CD14-positive monocyte (primary cell): ENCODE data around the gene SLC4A11. TPM values are rescaled to one million over a fixed set of nuclear protein-coding genes. Genes with fewer than 3 reads are reported as not detected.

Experiments
- DNase-seq, 3 donors: peaks; one replicate each; pipeline ENCODE4 v3.0.0-alpha.2; 2011 to 2022
- H2AFZ ChIP-seq: 2 replicates; pipeline ENCODE4 v1.6.0; 2012; ENCODE audit warnings: mild to moderate bottlenecking, low read depth, low read length, inconsistent platforms; ENCODE audit not compliant: insufficient read depth, poor library complexity, severe bottlenecking
- H3K27ac ChIP-seq, 2 donors: 1 replicate in 1 of 2; 2 replicates in 1 of 2; pipeline ENCODE4 v1.5.1; 2012 to 2013; ENCODE audit warnings: low read length in 2 of 2, control low read depth in 1 of 2, inconsistent platforms in 1 of 2, low read depth in 1 of 2, mild to moderate bottlenecking in 1 of 2
- H3K27me3 ChIP-seq, 2 donors: one replicate each; pipeline versions ENCODE4 v1.6.0 to v1.6.1; 2011 to 2013; ENCODE audit warnings: low read length in 2 of 2; ENCODE audit not compliant: control insufficient read depth in 2 of 2, insufficient read depth in 2 of 2
- H3K36me3 ChIP-seq, 2 donors: replicated peaks in 1 of 2; 1 replicate in 1 of 2; 2 replicates in 1 of 2; pipeline versions ENCODE4 v1.5.1 to v1.6.1; 2012 to 2013; ENCODE audit warnings: low read length in 2 of 2, control low read depth in 1 of 2, inconsistent platforms in 1 of 2, mild to moderate bottlenecking in 1 of 2; ENCODE audit not compliant: insufficient read depth in 2 of 2, control insufficient read depth in 1 of 2
- H3K4me1 ChIP-seq, 2 donors: 1 replicate in 1 of 2; 2 replicates in 1 of 2; pipeline versions ENCODE4 v1.5.1 to v1.6.1; 2012 to 2013; ENCODE audit warnings: low read length in 2 of 2, control low read depth in 1 of 2, inconsistent platforms in 1 of 2, mild to moderate bottlenecking in 1 of 2, moderate library complexity in 1 of 2; ENCODE audit not compliant: insufficient read depth in 2 of 2, control insufficient read depth in 1 of 2
- H3K4me2 ChIP-seq: replicated peaks from 2 replicates; pipeline ENCODE3; 2012; ENCODE audit warnings: low read length, moderate library complexity, mild to moderate bottlenecking; ENCODE audit not compliant: poor library complexity, severe bottlenecking; ENCODE audit errors: extremely low read depth
- H3K4me3 ChIP-seq, 3 experiments: fragments of 200-600 bp in 1 of 3; sonication (generic) in 1 of 3; replicated peaks in 1 of 3; 1 replicate in 2 of 3; 2 replicates in 1 of 3; pipeline ENCODE4 v1.5.1; 2011 to 2013; ENCODE audit warnings: low read length in 3 of 3, mild to moderate bottlenecking in 3 of 3, control low read depth in 2 of 3, low read depth in 2 of 3, inconsistent platforms in 1 of 3, moderate library complexity in 1 of 3
- H3K79me2 ChIP-seq: 2 replicates; pipeline ENCODE4 v1.6.0; 2012; ENCODE audit warnings: mild to moderate bottlenecking, control low read depth, inconsistent platforms, low read length, moderate library complexity; ENCODE audit not compliant: insufficient read depth
- H3K9ac ChIP-seq: 2 replicates; pipeline ENCODE4 v1.6.0; 2017; ENCODE audit warnings: low read length, mild to moderate bottlenecking; ENCODE audit not compliant: insufficient read depth, poor library complexity, severe bottlenecking
- H3K9me3 ChIP-seq, 2 donors: replicated peaks in 1 of 2; 1 replicate in 1 of 2; 2 replicates in 1 of 2; pipeline versions ENCODE4 v1.5.1 to v1.6.1; 2012 to 2013; ENCODE audit warnings: low read length in 2 of 2, control low read depth in 1 of 2; ENCODE audit not compliant: control insufficient read depth in 1 of 2, insufficient read depth in 1 of 2
- H4K20me1 ChIP-seq: 2 replicates; pipeline ENCODE4 v1.6.0; 2012; ENCODE audit warnings: mild to moderate bottlenecking, low read length, control low read depth, moderate library complexity; ENCODE audit not compliant: insufficient read depth
- H3K27ac Mint-ChIP-seq, 7 donors: one replicate each; pipeline ENCODE4 v1.8.0; 2020; ENCODE audit warnings: mild to moderate bottlenecking in 7 of 7, mixed read lengths in 7 of 7, moderate library complexity in 6 of 7, inconsistent platforms in 2 of 7
- H3K27me3 Mint-ChIP-seq, 3 donors: one replicate each; pipeline ENCODE4 v1.8.0; 2021 to 2022; ENCODE audit warnings: low read depth in 3 of 3, mild to moderate bottlenecking in 3 of 3, mixed read lengths in 3 of 3, moderate library complexity in 3 of 3, inconsistent platforms in 1 of 3
- H3K36me3 Mint-ChIP-seq, 2 donors: one replicate each; pipeline ENCODE4 v1.8.0; 2020; ENCODE audit warnings: mixed read lengths in 2 of 2, inconsistent platforms in 1 of 2, mild to moderate bottlenecking in 1 of 2
- H3K4me1 Mint-ChIP-seq: one replicate; pipeline ENCODE4 v1.8.0; 2020; ENCODE audit warnings: mild to moderate bottlenecking, mixed read lengths
- H3K4me3 Mint-ChIP-seq, 2 donors: one replicate each; pipeline ENCODE4 v1.8.0; 2020; ENCODE audit warnings: mild to moderate bottlenecking in 2 of 2, mixed read lengths in 2 of 2, moderate library complexity in 1 of 2
- H3K9me3 Mint-ChIP-seq, 7 donors: one replicate each; pipeline ENCODE4 v1.8.0; 2020 to 2022; ENCODE audit warnings: mixed read lengths in 7 of 7, mild to moderate bottlenecking in 6 of 7, moderate library complexity in 6 of 7, inconsistent platforms in 2 of 7
- CTCF ChIP-seq: fragments of 200-600 bp; IDR thresholded peaks from one replicate; pipeline ENCODE4 v1.8.0; 2022; ENCODE audit warnings: antibody characterized with exemption, mild to moderate bottlenecking
- whole genome bisulfite sequencing: methylation state at CpG from one replicate; pipeline ENCODE4 v1.1.5; 2013; ENCODE audit warnings: missing lambda C conversion rate; ENCODE audit not compliant: insufficient coverage; 5-methylcytosine and 5-hydroxymethylcytosine counted together
- intact Hi-C, 2 donors: fragments of 100-400 bp; cut with micrococcal nuclease; formaldehyde crosslinking; loops; one replicate each; pipeline versions ENCODE4 v1.15.0 to v1.15.1; 2023
- polyA plus RNA-seq, 3 donors: library from polyadenylated mRNA; depleted of rRNA in 1 of 3; unstranded in 2 of 3; stranded (reverse) in 1 of 3; fragments of 300-500 nt in 2 of 3; fragments of >200 nt in 1 of 3; fragmentation: Illumina TruSeq in 2 of 3; gene quantifications; 1 replicate in 2 of 3; 2 replicates in 1 of 3; pipeline ENCODE4 v1.2.3, GENCODE V29; 2012 to 2021

The SLC4A11 gene
- polyA plus RNA-seq, 3 donors, result 0.11 to 0.33 TPM; not detected in 1

GRCh38 chr20:3213226-3213625, 25.8 kb downstream of the SLC4A11 start:
- 100% methylated on average over 7 of the region's 7 CpGs for WGBS
- Histone ChIP-seq H3K27me3 (no peaks in the 10 kb centered on the region), H3K4me2 (no peak overlapping the region), H3K79me2 (peaks cover 37% of the 10 kb centered on the region), H3K27ac (no peak overlapping the region), H3K4me3 (no peak overlapping the region), H4K20me1 (no peaks in the 10 kb centered on the region), H3K9me3 (no peaks in the 10 kb centered on the region), H3K9ac (no peak overlapping the region), H2AFZ (no peak overlapping the region), H3K36me3 (peaks cover 23 to 40% of the 10 kb centered on the region in 2 donors), H3K4me1 (peaks cover 15 to 19% of the 10 kb centered on the region in 2 donors)
- Mint-ChIP-seq H3K36me3 (peaks cover 19 to 47% of the 10 kb centered on the region in 2 donors), H3K4me3 (no peak overlapping the region), H3K9me3 (peaks cover 0 to 5% (median 0%) of the 10 kb centered on the region in 7 donors), H3K27me3 (peaks cover 0 to 1% (median 0%) of the 10 kb centered on the region in 3 donors), H3K4me1 (peaks cover 17% of the 10 kb centered on the region), H3K27ac (peak overlapping the region in 1 of 7 donors; percentile 47)
- intact Hi-C loops, result loop anchor here in 1 of 2 donors (10.0 kb wide), 1 partner anchor 102 kb away; no protein-coding TSS in a partner anchor
- no peak for TF ChIP-seq CTCF
- no peak for DNase-seq

- peak overlapping the region; percentile 93 for H3K9ac ChIP-seq
- H3K79me2 ChIP-seq, result peaks cover 37% of the 10 kb centered on the region
- Mint-ChIP-seq H3K4me3 (peak overlapping the region; percentile 94 to 99), H3K9me3 (peaks cover 0 to 5% (median 0%) of the 10 kb centered on the region in 7 donors), H3K27ac (peak overlapping the region in 1 of 7 donors; percentile 46), H3K36me3 (peaks cover 16 to 23% of the 10 kb centered on the region in 2 donors), H3K4me1 (peaks cover 17% of the 10 kb centered on the region), H3K27me3 (peaks cover 0 to 2% (median 0%) of the 10 kb centered on the region in 3 donors)
- no peaks in the 10 kb centered on the region for H3K27me3 ChIP-seq
- H3K4me2 ChIP-seq, result peak overlapping the region; percentile 82
- peak overlapping the region; percentile 99 for H2AFZ ChIP-seq
- DNase-seq, result no peak
- no peak for TF ChIP-seq CTCF
- 100% methylated on average over 2 of the region's 2 CpGs for WGBS
- peak overlapping the region; percentile 66 to 99 (median 97) for H3K4me3 ChIP-seq
- H3K36me3 ChIP-seq, result peaks cover 18 to 21% of the 10 kb centered on the region in 2 donors
- peaks cover 14 to 19% of the 10 kb centered on the region in 2 donors for H3K4me1 ChIP-seq
- H3K27ac ChIP-seq, result peak overlapping the region in 1 of 2 donors; percentile 95
- no peaks in the 10 kb centered on the region for H3K9me3 ChIP-seq
- no peaks in the 10 kb centered on the region for H4K20me1 ChIP-seq
- intact Hi-C loops, result loop anchor here in 1 of 2 donors (10.0 kb wide), 1 partner anchor 104 kb away; no protein-coding TSS in a partner anchor
Observed at GRCh38 chr20:3210346-3210745, 28.6 kb downstream of the SLC4A11 start.
